CD4-positive, alpha-beta memory T cell (primary cell): ENCODE measurements around the gene ACBD4. TPM values are rescaled to one million over a fixed set of nuclear protein-coding genes. Genes with fewer than 3 reads are reported as not detected.
"Not testable (repeated sequence)": the region's sequence is repeated elsewhere in the genome, so short reads cannot be mapped to it uniquely, and the experiment has no call there.

Source experiments
- CTCF ChIA-PET: fragments of 350-600 bp; sonication (Branson Sonifier 250); formaldehyde crosslinking; loops from one replicate; lab custom pipeline; 2021; ENCODE audit warnings: inconsistent platforms; ENCODE audit not compliant: partially characterized antibody; lab: Charles Lee
- POLR2A ChIA-PET: fragments of 350-600 bp; sonication (Branson Sonifier 250); formaldehyde crosslinking; loops from one replicate; lab custom pipeline; 2021; ENCODE audit not compliant: partially characterized antibody; lab: Charles Lee
- DNase-seq, 5 donors: peaks; one replicate each; pipeline versions ENCODE4 v3.0.0 to v3.0.0-alpha.2; 2020 to 2022; ENCODE audit warnings: mixed read lengths in 1 of 5
- H3K27ac ChIP-seq: one replicate; pipeline ENCODE4 v1.7.0; 2013; ENCODE audit warnings: low read depth, low read length
- H3K27me3 ChIP-seq: 2 replicates; pipeline ENCODE4 v1.7.0; 2013; ENCODE audit warnings: mild to moderate bottlenecking, low read length, moderate library complexity; ENCODE audit not compliant: insufficient read depth
- H3K36me3 ChIP-seq: 2 replicates; pipeline ENCODE4 v1.7.0; 2013; ENCODE audit warnings: mild to moderate bottlenecking, low read length, moderate library complexity; ENCODE audit not compliant: insufficient read depth
- H3K4me1 ChIP-seq: 2 replicates; pipeline ENCODE4 v1.7.0; 2013; ENCODE audit warnings: mild to moderate bottlenecking, low read length, moderate library complexity; ENCODE audit not compliant: insufficient read depth
- H3K4me3 ChIP-seq, 2 donors: one replicate each; pipeline ENCODE4 v1.7.0; 2013; ENCODE audit warnings: low read length in 2 of 2, mild to moderate bottlenecking in 1 of 2
- H3K9me3 ChIP-seq, 2 donors: one replicate each; pipeline ENCODE4 v1.7.0; 2013; ENCODE audit warnings: low read length in 2 of 2, control low read depth in 1 of 2; ENCODE audit not compliant: control insufficient read depth in 1 of 2
- H3K27ac Mint-ChIP-seq, 7 donors: one replicate each; pipeline ENCODE4 v1.8.0; 2020 to 2021; ENCODE audit warnings: mixed read lengths in 7 of 7, mild to moderate bottlenecking in 6 of 7, inconsistent platforms in 3 of 7, moderate library complexity in 3 of 7
- H3K27me3 Mint-ChIP-seq, 2 donors: one replicate each; pipeline ENCODE4 v1.8.0; 2020 to 2021; ENCODE audit warnings: mixed read lengths in 2 of 2
- H3K36me3 Mint-ChIP-seq, 2 donors: one replicate each; pipeline ENCODE4 v1.8.0; 2020 to 2021; ENCODE audit warnings: mixed read lengths in 2 of 2, inconsistent platforms in 1 of 2, mild to moderate bottlenecking in 1 of 2
- H3K4me1 Mint-ChIP-seq, 4 donors: one replicate each; pipeline ENCODE4 v1.8.0; 2020 to 2021; ENCODE audit warnings: mixed read lengths in 4 of 4, mild to moderate bottlenecking in 1 of 4
- H3K4me3 Mint-ChIP-seq, 8 donors: one replicate each; pipeline ENCODE4 v1.8.0; 2020 to 2021; ENCODE audit warnings: mixed read lengths in 8 of 8, mild to moderate bottlenecking in 7 of 8, moderate library complexity in 6 of 8, inconsistent platforms in 3 of 8
- H3K9me3 Mint-ChIP-seq, 8 donors: one replicate each; pipeline ENCODE4 v1.8.0; 2020 to 2021; ENCODE audit warnings: mixed read lengths in 8 of 8, mild to moderate bottlenecking in 5 of 8, inconsistent platforms in 3 of 8, moderate library complexity in 1 of 8
- intact Hi-C: fragments of 100-400 bp; cut with micrococcal nuclease; formaldehyde crosslinking; loops from one replicate; pipeline ENCODE4 v1.15.1; 2023
- polyA plus RNA-seq, 2 donors: library from polyadenylated mRNA; unstranded; fragments of 300-500 nt; fragmentation: Illumina TruSeq; gene quantifications; one replicate each; pipeline ENCODE4 v1.2.3, GENCODE V29; 2021
- total RNA-seq, 2 experiments: library from RNA; stranded (reverse); gene quantifications; one replicate each; pipeline ENCODE4 v1.2.3, GENCODE V29; 2021

The ACBD4 gene
- total and polyA plus RNA-seq, 4 experiments from 2014 or later = 10.3 to 48.1 (median 26.2) TPM

DNA sequence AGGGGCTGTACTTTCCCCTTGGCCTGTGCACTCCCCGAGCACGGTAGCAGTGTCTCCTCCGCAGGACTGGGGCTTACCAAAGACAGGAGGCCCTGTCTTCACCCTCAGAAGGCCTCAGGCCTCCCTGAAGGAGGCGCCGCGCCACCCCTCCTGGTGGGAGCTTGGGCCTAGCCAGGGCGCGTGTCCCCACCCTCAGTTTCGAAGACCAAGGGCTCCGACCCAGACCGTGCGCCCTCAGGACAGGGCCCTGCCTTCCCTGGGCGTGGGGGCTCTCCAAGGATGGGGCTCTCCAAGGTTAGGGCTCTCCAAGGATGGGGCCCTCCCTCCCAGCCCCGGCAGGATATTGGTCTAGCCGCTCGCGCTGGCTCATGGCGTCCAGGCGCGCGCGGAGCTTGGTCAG is 14.9 kb upstream of the ACBD4 start:
- DNase-seq = peak in 1 of 5 donors; percentile 4
- Mint-ChIP-seq H3K27me3 (no peaks in the 10 kb centered on the region), H3K4me1 (peaks cover 0 to 8% (median 1%) of the 10 kb centered on the region in 4 donors), H3K4me3 (no peak overlapping the region), H3K36me3 (no peaks in the 10 kb centered on the region), H3K9me3 (no peaks in the 10 kb centered on the region), H3K27ac (no peak overlapping the region)
- ChIA-PET POLR2A (no interaction called here), CTCF (interaction anchor here (4.2 kb wide), 1 partner anchor 15 kb away, joined by 15 read pairs; the partner anchor contains the start of gene ACBD4)
- H3K4me3 ChIP-seq = no peak overlapping the region
- intact Hi-C loops = no loop called here
- no peaks in the 10 kb centered on the region for H3K36me3 ChIP-seq
- H3K27me3 ChIP-seq = no peaks in the 10 kb centered on the region
- H3K27ac ChIP-seq = no peak overlapping the region
- H3K9me3 ChIP-seq = no peaks in the 10 kb centered on the region
- peaks cover 5% of the 10 kb centered on the region for H3K4me1 ChIP-seq

DNA sequence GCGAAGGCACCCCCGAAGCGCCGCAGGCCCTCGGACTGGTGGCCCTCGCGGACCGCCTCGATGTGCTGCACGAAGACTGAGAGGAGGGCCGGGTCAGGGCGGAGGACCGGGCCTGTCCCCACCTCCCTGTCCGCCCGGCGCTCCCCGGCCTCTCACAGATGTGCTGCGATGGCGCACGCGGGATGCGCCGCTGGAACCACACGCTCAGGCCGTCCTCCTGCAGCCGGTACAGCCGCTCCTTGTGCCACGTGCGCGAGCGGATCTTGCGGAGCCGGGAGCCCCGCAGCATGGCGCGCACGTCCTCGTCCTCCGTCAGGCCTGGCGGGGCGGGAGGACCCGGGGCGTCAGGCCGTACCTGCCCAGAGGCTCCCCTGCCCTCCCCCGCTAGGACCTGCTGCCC is 14.4 kb upstream of the ACBD4 start:
- intact Hi-C loops = no loop called here
- Histone ChIP-seq H3K9me3 (no peaks in the 10 kb centered on the region), H3K27ac (no peak overlapping the region), H3K27me3 (no peaks in the 10 kb centered on the region), H3K4me1 (peaks cover 5% of the 10 kb centered on the region), H3K4me3 (no peak overlapping the region), H3K36me3 (no peaks in the 10 kb centered on the region)
- ChIA-PET POLR2A (no interaction called here), CTCF (no interaction called here)
- DNase-seq = no peak
- H3K4me1 Mint-ChIP-seq = peaks cover 0 to 8% (median 1%) of the 10 kb centered on the region in 4 donors
- no peak overlapping the region for H3K27ac Mint-ChIP-seq
- no peaks in the 10 kb centered on the region for H3K9me3 Mint-ChIP-seq
- no peak overlapping the region for H3K4me3 Mint-ChIP-seq
- no peaks in the 10 kb centered on the region for H3K27me3 Mint-ChIP-seq
- no peaks in the 10 kb centered on the region for H3K36me3 Mint-ChIP-seq

DNA sequence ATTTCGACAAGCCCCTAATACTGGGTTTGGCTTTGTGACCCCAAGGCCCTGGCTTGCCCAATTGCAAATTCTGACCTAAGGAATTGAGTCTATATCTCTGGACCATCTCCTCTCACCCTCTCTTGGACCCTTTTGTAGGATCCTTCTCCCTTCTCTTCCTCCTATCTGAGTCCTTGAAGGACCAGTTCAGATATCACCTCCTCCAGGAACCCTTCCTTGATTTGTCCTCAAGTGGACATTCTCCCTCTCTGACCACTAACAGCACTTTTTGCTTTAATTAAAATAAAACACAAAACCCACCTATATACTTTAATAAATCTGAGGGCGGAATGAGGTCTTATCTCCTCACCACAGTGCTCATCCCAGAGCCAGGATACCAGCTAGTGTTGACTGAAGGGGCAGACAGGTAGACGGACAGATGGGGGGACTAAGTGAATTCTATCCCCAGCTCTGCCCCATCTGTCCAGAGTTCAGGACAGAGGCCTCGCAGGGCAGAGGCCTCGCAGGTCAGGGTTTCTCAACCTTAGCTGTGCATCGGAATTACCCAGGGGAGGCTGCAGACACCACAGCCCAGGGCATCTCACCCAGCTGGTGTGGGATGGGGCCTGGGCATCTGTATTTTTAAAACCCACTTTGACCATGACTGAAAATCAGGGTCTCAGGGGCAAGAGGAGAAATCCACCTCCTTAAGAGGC is 12.3 kb upstream of the ACBD4 start:
- Histone ChIP-seq H3K4me3 (no peak overlapping the region), H3K36me3 (no peaks in the 10 kb centered on the region), H3K9me3 (no peaks in the 10 kb centered on the region), H3K27me3 (no peaks in the 10 kb centered on the region), H3K4me1 (peaks cover 5% of the 10 kb centered on the region), H3K27ac (no peak overlapping the region)
- ChIA-PET POLR2A (no interaction called here), CTCF (interaction anchor here (1.0 to 5.1 kb wide), 2 partner anchors 12 to 75 kb away, joined by 4 to 17 read pairs; partner anchors contain the start of gene ACBD4)
- Mint-ChIP-seq H3K4me3 (no peak overlapping the region), H3K4me1 (peaks cover 0 to 8% (median 1%) of the 10 kb centered on the region in 4 donors), H3K27me3 (no peaks in the 10 kb centered on the region), H3K36me3 (no peaks in the 10 kb centered on the region), H3K27ac (peak overlapping the region in 1 of 7 donors; percentile 35), H3K9me3 (no peaks in the 10 kb centered on the region)
- DNase-seq = peak in 1 of 5 donors; percentile 19
- intact Hi-C loops = no loop called here

DNA sequence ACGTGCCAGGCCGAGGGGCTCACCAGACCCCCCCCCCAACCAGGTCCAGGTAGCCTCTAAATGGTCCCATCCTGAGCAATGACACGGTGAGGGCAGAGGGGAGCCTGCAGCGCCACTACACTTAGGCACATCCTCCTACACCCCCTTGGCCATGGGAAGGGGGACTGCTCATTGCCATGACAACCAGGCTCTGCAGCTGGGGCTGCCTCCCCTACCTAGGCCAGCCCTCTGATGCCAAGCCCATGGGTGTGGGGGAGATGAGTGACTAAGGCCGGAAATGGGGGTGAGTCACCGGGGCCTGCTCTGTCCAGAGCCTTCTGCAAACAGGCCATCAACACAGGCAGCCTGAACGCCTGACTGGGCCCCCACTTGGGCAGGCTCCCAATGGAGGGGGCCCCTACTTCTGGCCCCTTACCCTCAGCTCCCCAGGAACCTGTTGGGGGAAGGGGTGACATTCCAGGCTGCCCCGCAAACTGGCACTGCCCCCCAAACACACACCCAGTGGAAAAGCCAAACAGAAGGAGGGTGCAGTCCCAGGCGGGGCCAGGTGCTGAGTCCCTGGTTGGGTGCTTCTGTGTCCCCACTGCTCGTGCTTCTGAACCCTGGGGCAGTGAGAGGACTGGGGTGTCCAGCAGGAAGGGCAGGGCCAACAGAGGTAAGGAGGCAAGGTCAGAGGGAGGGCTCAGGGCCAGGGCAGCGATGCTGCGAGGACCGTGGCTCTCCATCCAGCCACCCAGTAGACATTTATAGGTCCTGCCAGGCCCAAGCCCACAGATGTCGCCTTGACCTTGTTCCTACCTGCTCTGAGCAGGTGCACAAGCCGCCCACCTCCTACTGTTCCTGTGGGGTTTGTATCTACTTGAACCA is 11.3 kb upstream of the ACBD4 start:
- ChIA-PET POLR2A (no interaction called here), CTCF (interaction anchor here (1.0 to 5.1 kb wide), 2 partner anchors 11 to 74 kb away, joined by 4 to 17 read pairs; partner anchors contain the start of gene ACBD4)
- H3K36me3 Mint-ChIP-seq = no peaks in the 10 kb centered on the region
- peak overlapping the region in 1 of 7 donors; percentile 25 for H3K27ac Mint-ChIP-seq
- intact Hi-C loops = no loop called here
- Histone ChIP-seq H3K27ac (no peak overlapping the region), H3K4me3 (no peak overlapping the region), H3K9me3 (no peaks in the 10 kb centered on the region), H3K27me3 (no peaks in the 10 kb centered on the region), H3K4me1 (peaks cover 5% of the 10 kb centered on the region), H3K36me3 (no peaks in the 10 kb centered on the region)
- no peaks in the 10 kb centered on the region for H3K9me3 Mint-ChIP-seq
- H3K4me3 Mint-ChIP-seq = peak overlapping the region in 1 of 8 donors; percentile 31
- peaks cover 0 to 8% (median 1%) of the 10 kb centered on the region in 4 donors for H3K4me1 Mint-ChIP-seq
- peak in 1 of 5 donors; percentile 50 for DNase-seq
- no peaks in the 10 kb centered on the region for H3K27me3 Mint-ChIP-seq

DNA sequence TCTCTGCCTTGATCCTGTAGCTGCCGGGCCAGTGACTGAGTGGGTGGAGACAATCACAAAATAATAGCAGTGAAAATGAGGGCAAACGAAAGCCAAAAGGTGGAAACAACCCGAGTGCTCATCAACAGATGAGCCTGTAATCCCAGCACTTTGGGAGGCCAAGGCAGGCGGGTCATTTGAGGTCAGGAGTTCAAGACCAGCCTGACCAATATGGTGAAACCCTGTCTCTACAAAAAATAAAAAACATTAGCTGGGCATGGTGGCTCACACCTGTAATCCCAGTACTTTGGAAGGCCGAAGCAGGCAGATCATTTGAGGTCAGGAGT is 10.7 kb upstream of the ACBD4 start:
- H3K9me3 Mint-ChIP-seq, DNase-seq, H3K4me1 ChIP-seq, H3K27me3 ChIP-seq, POLR2A ChIA-PET, H3K27me3 Mint-ChIP-seq, intact Hi-C loops, H3K27ac Mint-ChIP-seq, H3K4me3 Mint-ChIP-seq, H3K9me3 ChIP-seq, H3K4me3 ChIP-seq, H3K27ac ChIP-seq, H3K4me1 Mint-ChIP-seq, H3K36me3 ChIP-seq, H3K36me3 Mint-ChIP-seq: not testable (repeated sequence)
- CTCF ChIA-PET = interaction anchor here (0.8 to 5.1 kb wide), 2 partner anchors 10 to 73 kb away, joined by 3 to 17 read pairs; partner anchors contain the start of gene ACBD4

DNA sequence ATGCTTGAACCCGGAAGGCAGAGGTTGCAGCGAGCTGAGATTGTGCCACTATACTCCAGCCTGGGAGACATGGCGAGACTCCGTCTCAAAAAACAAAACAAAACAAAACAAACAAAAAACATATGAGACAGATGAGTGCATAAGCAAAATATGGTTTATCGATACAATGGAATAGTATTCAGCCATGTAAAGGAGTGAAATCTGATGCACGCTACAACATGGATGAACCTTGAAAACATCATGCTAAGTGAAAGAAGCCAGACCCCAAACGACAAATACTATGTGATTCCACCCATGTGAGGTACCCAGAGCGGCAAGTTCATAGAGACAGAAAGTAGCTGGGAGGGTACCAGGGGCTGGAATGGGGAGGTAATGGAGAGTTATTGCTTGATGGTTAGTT is 10.0 kb upstream of the ACBD4 start:
- Histone ChIP-seq H3K4me1 (peaks cover 5% of the 10 kb centered on the region), H3K9me3 (no peaks in the 10 kb centered on the region), H3K27me3 (no peaks in the 10 kb centered on the region), H3K27ac (no peak overlapping the region), H3K36me3 (no peaks in the 10 kb centered on the region), H3K4me3 (no peak overlapping the region)
- Mint-ChIP-seq H3K4me3 (no peak overlapping the region), H3K27ac (no peak overlapping the region), H3K36me3 (no peaks in the 10 kb centered on the region), H3K4me1 (peaks cover 0 to 8% (median 1%) of the 10 kb centered on the region in 4 donors), H3K9me3 (no peaks in the 10 kb centered on the region), H3K27me3 (no peaks in the 10 kb centered on the region)
- ChIA-PET POLR2A (no interaction called here), CTCF (interaction anchor here (0.8 to 5.1 kb wide), 2 partner anchors 10 to 72 kb away, joined by 3 to 17 read pairs; partner anchors contain the start of gene ACBD4)
- intact Hi-C loops = no loop called here
- DNase-seq = no peak

DNA sequence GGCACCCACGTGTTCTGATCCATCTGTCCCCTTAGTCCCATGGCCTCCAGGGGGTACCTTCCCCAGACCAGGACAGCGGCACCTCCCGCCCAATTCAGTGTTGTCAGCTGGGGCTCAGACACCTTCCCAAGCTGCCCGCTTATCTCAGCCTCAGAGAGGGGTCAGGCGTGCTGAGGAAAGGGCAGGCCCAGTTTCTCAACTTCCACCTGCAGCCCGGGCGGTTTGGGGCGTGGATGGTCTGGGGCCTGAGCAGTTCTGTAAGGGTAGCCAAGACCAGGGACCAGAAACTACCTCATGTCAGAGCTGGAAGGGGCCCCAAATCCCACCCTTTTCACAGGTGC is 8.3 kb upstream of the ACBD4 start:
- intact Hi-C loops = no loop called here
- no peaks in the 10 kb centered on the region for H3K27me3 Mint-ChIP-seq
- no peak overlapping the region for H3K4me3 Mint-ChIP-seq
- no peak for DNase-seq
- POLR2A ChIA-PET = no interaction called here
- no peaks in the 10 kb centered on the region for H3K36me3 Mint-ChIP-seq
- Histone ChIP-seq H3K36me3 (no peaks in the 10 kb centered on the region), H3K4me3 (no peak overlapping the region), H3K27ac (no peak overlapping the region), H3K4me1 (peaks cover 11% of the 10 kb centered on the region), H3K9me3 (no peaks in the 10 kb centered on the region), H3K27me3 (no peaks in the 10 kb centered on the region)
- CTCF ChIA-PET = interaction anchor here (5.1 kb wide), 1 partner anchor 8 kb away, joined by 17 read pairs; the partner anchor contains the start of gene ACBD4
- no peaks in the 10 kb centered on the region for H3K9me3 Mint-ChIP-seq
- no peak overlapping the region for H3K27ac Mint-ChIP-seq
- peaks cover 0 to 12% (median 1%) of the 10 kb centered on the region in 4 donors for H3K4me1 Mint-ChIP-seq
